Trophoblast cell (in vitro differentiated cells and primary cell): ENCODE measurements around the gene NBEAL2.
A peak's percentile ranks its signal among the peaks of the same experiment; 100 is the strongest.

ENCODE experiments used
- DNase-seq, 2 donors: peaks; one replicate each; pipeline ENCODE4 v3.0.0-alpha.2; 2016
- H2AFZ ChIP-seq: 2 replicates; pipeline ENCODE4 v1.6.1; 2013; ENCODE audit warnings: low read length, moderate library complexity, mild to moderate bottlenecking; ENCODE audit not compliant: insufficient read depth, poor library complexity
- H2AK5ac ChIP-seq: 2 replicates; pipeline ENCODE4 v1.6.1; 2013; ENCODE audit warnings: mild to moderate bottlenecking, low read length
- H2BK120ac ChIP-seq: 2 replicates; pipeline ENCODE4 v1.6.1; 2013; ENCODE audit warnings: low read length, mild to moderate bottlenecking, moderate library complexity; ENCODE audit not compliant: insufficient read depth, poor library complexity
- H2BK12ac ChIP-seq: 2 replicates; pipeline ENCODE4 v1.6.1; 2013; ENCODE audit warnings: mild to moderate bottlenecking, low read length, moderate library complexity
- H2BK5ac ChIP-seq: 2 replicates; pipeline ENCODE4 v1.6.1; 2013; ENCODE audit warnings: low read length, low read depth, moderate library complexity, mild to moderate bottlenecking; ENCODE audit not compliant: poor library complexity
- H3K14ac ChIP-seq: 2 replicates; pipeline ENCODE4 v1.6.1; 2013; ENCODE audit warnings: mild to moderate bottlenecking, low read length
- H3K18ac ChIP-seq: 2 replicates; pipeline ENCODE4 v1.6.1; 2013; ENCODE audit warnings: mild to moderate bottlenecking, low read length
- H3K23ac ChIP-seq: 2 replicates; pipeline ENCODE4 v1.6.1; 2013; ENCODE audit warnings: low read length
- H3K27ac ChIP-seq: 2 replicates; pipeline ENCODE4 v1.5.1; 2013; ENCODE audit warnings: low read depth, mild to moderate bottlenecking, inconsistent platforms, low read length, moderate library complexity
- H3K27me3 ChIP-seq: 2 replicates; pipeline ENCODE4 v1.6.1; 2013; ENCODE audit warnings: inconsistent platforms, mild to moderate bottlenecking, low read length, moderate library complexity; ENCODE audit not compliant: insufficient read depth
- H3K36me3 ChIP-seq, 2 experiments: 1 replicate in 1 of 2; 2 replicates in 1 of 2; pipeline ENCODE4 v1.6.1; 2013; ENCODE audit warnings: low read length in 2 of 2, mild to moderate bottlenecking in 2 of 2, moderate library complexity in 1 of 2; ENCODE audit not compliant: insufficient read depth in 2 of 2, control insufficient read depth in 1 of 2
- H3K4ac ChIP-seq: 2 replicates; pipeline ENCODE4 v1.6.1; 2013; ENCODE audit warnings: low read depth, mild to moderate bottlenecking, low read length, moderate library complexity
- H3K4me1 ChIP-seq, 2 experiments: 1 replicate in 1 of 2; 2 replicates in 1 of 2; pipeline ENCODE4 v1.6.1; 2013; ENCODE audit warnings: low read length in 2 of 2, mild to moderate bottlenecking in 2 of 2, moderate library complexity in 1 of 2; ENCODE audit not compliant: insufficient read depth in 2 of 2, control insufficient read depth in 1 of 2
- H3K4me2 ChIP-seq: 2 replicates; pipeline ENCODE4 v1.6.1; 2013; ENCODE audit warnings: inconsistent platforms, mild to moderate bottlenecking, low read length, moderate library complexity
- H3K4me3 ChIP-seq: 2 replicates; pipeline ENCODE4 v1.5.1; 2013; ENCODE audit warnings: mild to moderate bottlenecking, low read depth, low read length, inconsistent platforms
- H3K79me1 ChIP-seq: one replicate; pipeline ENCODE4 v1.6.1; 2013; ENCODE audit warnings: low read length
- H3K79me2 ChIP-seq: 2 replicates; pipeline ENCODE4 v1.6.1; 2013; ENCODE audit warnings: low read length, mild to moderate bottlenecking; ENCODE audit not compliant: control insufficient read depth, insufficient read depth, poor library complexity
- H3K9ac ChIP-seq: 2 replicates; pipeline ENCODE4 v1.6.1; 2013; ENCODE audit warnings: mild to moderate bottlenecking, low read length
- H3K9me3 ChIP-seq: 2 replicates; pipeline ENCODE4 v1.6.1; 2013; ENCODE audit warnings: low read depth, mild to moderate bottlenecking, control low read depth, inconsistent platforms, low read length; ENCODE audit not compliant: insufficient read depth
- H4K12ac ChIP-seq: 2 replicates; pipeline ENCODE4 v1.6.1; 2013; ENCODE audit warnings: low read depth, mild to moderate bottlenecking, low read length, moderate library complexity
- H4K8ac ChIP-seq: 2 replicates; pipeline ENCODE4 v1.6.1; 2013; ENCODE audit warnings: low read depth, mild to moderate bottlenecking, low read length, moderate library complexity
- H4K91ac ChIP-seq: one replicate; pipeline ENCODE4 v1.6.1; 2013; ENCODE audit warnings: low read depth, mild to moderate bottlenecking, low read length, moderate library complexity
- WGBS: extraction: QIAGEN DNeasy Blood & Tissue Kit; methylation state at CpG from one replicate; pipeline ENCODE4 v1.1.7; 2013; ENCODE audit warnings: missing lambda C conversion rate; ENCODE audit not compliant: insufficient read length, insufficient coverage; ENCODE audit errors: extremely low coverage; 5-methylcytosine and 5-hydroxymethylcytosine counted together

NBEAL2 gene

GRCh38 chr3:47008851-47009224 is 29.4 kb downstream of the NBEAL2 start:
- H3K14ac ChIP-seq = no peak overlapping the region
- peaks cover 5 to 10% of the 10 kb centered on the region in 2 experiments for H3K4me1 ChIP-seq
- no peak overlapping the region for H2BK5ac ChIP-seq
- peaks cover 6% of the 10 kb centered on the region for H3K79me1 ChIP-seq
- no peaks in the 10 kb centered on the region for H3K27me3 ChIP-seq
- no peak overlapping the region for H2AFZ ChIP-seq
- H3K4ac ChIP-seq = no peak overlapping the region
- no peak overlapping the region for H3K23ac ChIP-seq
- no peak overlapping the region for H2BK12ac ChIP-seq
- H3K9ac ChIP-seq = no peak overlapping the region
- no peak for DNase-seq
- peak overlapping the region; percentile 42 for H3K4me2 ChIP-seq
- no peak overlapping the region for H4K12ac ChIP-seq
- no peak overlapping the region for H2AK5ac ChIP-seq
- H3K18ac ChIP-seq = no peak overlapping the region
- H3K27ac ChIP-seq = no peak overlapping the region
- peak overlapping the region; percentile 52 for H4K8ac ChIP-seq
- H4K91ac ChIP-seq = no peak overlapping the region
- peaks cover 48 to 52% of the 10 kb centered on the region in 2 experiments for H3K36me3 ChIP-seq
- H3K4me3 ChIP-seq = peak overlapping the region; percentile 26
- WGBS = no CpG with 5 or more reads among the region's 23 CpGs
- H2BK120ac ChIP-seq = no peak overlapping the region
- H3K79me2 ChIP-seq = peaks cover 3% of the 10 kb centered on the region
- H3K9me3 ChIP-seq = peaks cover 5% of the 10 kb centered on the region

- Histone ChIP-seq H3K4me3 (peak overlapping the region; percentile 66), H3K27ac (peak overlapping the region; percentile 73), H3K23ac (no peak overlapping the region), H2AFZ (peak overlapping the region; percentile 14), H2BK12ac (no peak overlapping the region), H3K36me3 (peaks cover 44 to 49% of the 10 kb centered on the region in 2 experiments), H3K4me1 (peaks cover 5 to 10% of the 10 kb centered on the region in 2 experiments), H3K4me2 (peak overlapping the region; percentile 62), H3K79me2 (peaks cover 3% of the 10 kb centered on the region), H3K4ac (peak overlapping the region; percentile 22), H4K91ac (peak overlapping the region; percentile 52), H3K14ac (peak overlapping the region; percentile 63), H3K18ac (peak overlapping the region; percentile 50), H2BK5ac (peak overlapping the region; percentile 28), H4K12ac (peak overlapping the region; percentile 51), H3K79me1 (peaks cover 6% of the 10 kb centered on the region), H2BK120ac (peak overlapping the region; percentile 12), H3K27me3 (no peaks in the 10 kb centered on the region), H2AK5ac (peak overlapping the region; percentile 8), H3K9me3 (peaks cover 5% of the 10 kb centered on the region), H3K9ac (peak overlapping the region; percentile 67), H4K8ac (peak overlapping the region; percentile 75)
- peak; percentile 84 to 85 for DNase-seq
- no CpG with 5 or more reads among the region's 85 CpGs for WGBS
Observed at GRCh38 chr3:47009225-47010110, 30.0 kb downstream of the NBEAL2 start.

- Histone ChIP-seq H3K27ac (no peak overlapping the region), H3K27me3 (no peaks in the 10 kb centered on the region), H4K91ac (peak overlapping the region; percentile 52), H2BK12ac (no peak overlapping the region), H3K9ac (no peak overlapping the region), H3K4me1 (peaks cover 5 to 10% of the 10 kb centered on the region in 2 experiments), H3K23ac (no peak overlapping the region), H2BK5ac (no peak overlapping the region), H4K12ac (peak overlapping the region; percentile 51), H3K4me2 (peak overlapping the region; percentile 62), H3K36me3 (peaks cover 38 to 43% of the 10 kb centered on the region in 2 experiments), H4K8ac (peak overlapping the region; percentile 75), H2AFZ (peak overlapping the region; percentile 14), H3K4ac (no peak overlapping the region), H3K9me3 (peaks cover 5% of the 10 kb centered on the region), H3K4me3 (no peak overlapping the region), H3K79me2 (peaks cover 3% of the 10 kb centered on the region), H3K14ac (peak overlapping the region; percentile 63), H3K18ac (peak overlapping the region; percentile 50), H2BK120ac (no peak overlapping the region), H2AK5ac (peak overlapping the region; percentile 21), H3K79me1 (peaks cover 6% of the 10 kb centered on the region)
- no peak for DNase-seq
- WGBS = no CpG with 5 or more reads among the region's 23 CpGs
Observed at GRCh38 chr3:47010111-47010712, 30.7 kb downstream of the NBEAL2 start.

- Histone ChIP-seq H2AFZ (no peak overlapping the region), H3K9me3 (peaks cover 5% of the 10 kb centered on the region), H2BK12ac (no peak overlapping the region), H3K4ac (no peak overlapping the region), H4K91ac (no peak overlapping the region), H3K27ac (no peak overlapping the region), H3K79me1 (peaks cover 6% of the 10 kb centered on the region), H3K4me3 (no peak overlapping the region), H2BK120ac (no peak overlapping the region), H3K23ac (no peak overlapping the region), H3K79me2 (peaks cover 3% of the 10 kb centered on the region), H3K4me2 (no peak overlapping the region), H3K27me3 (no peaks in the 10 kb centered on the region), H3K14ac (no peak overlapping the region), H3K4me1 (peaks cover 5 to 10% of the 10 kb centered on the region in 2 experiments), H2BK5ac (no peak overlapping the region), H4K12ac (no peak overlapping the region), H3K36me3 (peaks cover 33 to 41% of the 10 kb centered on the region in 2 experiments), H2AK5ac (no peak overlapping the region), H3K9ac (no peak overlapping the region), H3K18ac (no peak overlapping the region), H4K8ac (no peak overlapping the region)
- no CpG with 5 or more reads among the region's 5 CpGs for WGBS
- no peak for DNase-seq
Observed at GRCh38 chr3:47010910-47011309, 31.4 kb downstream of the NBEAL2 start.
